Adipocyte (in vitro differentiated cells): ENCODE data around the gene NUP62CL.
A peak's percentile ranks its signal among the peaks of the same experiment; 100 is the strongest.
"Not testable (repeated sequence)": the region's sequence is repeated elsewhere in the genome, so short reads cannot be mapped to it uniquely, and the experiment has no call there.

ENCODE experiments used
- DNase-seq: peaks from one replicate; pipeline ENCODE4 v3.0.0-alpha.2; 2015; ENCODE audit warnings: low read depth
- H3K27me3 ChIP-seq: replicated peaks from 2 replicates; pipeline ENCODE4 v1.7.0; 2013; ENCODE audit warnings: mild to moderate bottlenecking, low read length, moderate library complexity; ENCODE audit not compliant: control insufficient read depth, insufficient read depth
- H3K36me3 ChIP-seq: 2 replicates; pipeline ENCODE4 v1.7.0; 2013; ENCODE audit warnings: low read length, mild to moderate bottlenecking, moderate library complexity; ENCODE audit not compliant: control insufficient read depth, insufficient read depth, severe bottlenecking
- H3K4me1 ChIP-seq: 2 replicates; pipeline ENCODE4 v1.7.0; 2013; ENCODE audit warnings: mild to moderate bottlenecking, low read length, moderate library complexity; ENCODE audit not compliant: control insufficient read depth, insufficient read depth
- H3K4me3 ChIP-seq: 2 replicates; pipeline ENCODE4 v1.7.0; 2013; ENCODE audit warnings: mild to moderate bottlenecking, low read length, moderate library complexity
- H3K9ac ChIP-seq: 2 replicates; pipeline ENCODE4 v1.7.0; 2013; ENCODE audit warnings: mild to moderate bottlenecking, low read length, moderate library complexity
- H3K9me3 ChIP-seq: 2 replicates; pipeline ENCODE4 v1.7.0; 2013; ENCODE audit warnings: mild to moderate bottlenecking, low read length, moderate library complexity; ENCODE audit not compliant: control insufficient read depth

NUP62CL gene

GRCh38 chrX:107205770-107206696 lies at the start of gene NUP62CL, which contains the start of gene DNAAF6:
NUP62CL (minus strand) TSS chrX:107206433; CDS start chrX:107175146, 31,287 bp downstream.
DNAAF6 (plus strand) TSS chrX:107206611; CDS start chrX:107212876, 6,265 bp downstream.
- H3K9ac ChIP-seq = no peak within 1 kb of the TSS
- peaks cover 21% of the 10 kb centered on the region for H3K27me3 ChIP-seq
- DNase-seq = peak; percentile 9
- no peaks in the 10 kb centered on the region for H3K4me1 ChIP-seq
- H3K36me3 ChIP-seq = no peaks in the 10 kb centered on the region
- peaks cover 9% of the 10 kb centered on the region for H3K9me3 ChIP-seq
- peak within 1 kb of the TSS; percentile 69 for H3K4me3 ChIP-seq

- H3K9ac ChIP-seq = no peak overlapping the region
- no peak for DNase-seq
These were observed 22.2 kb upstream of the NUP62CL start for GRCh38 chrX:107228486-107228819.

GRCh38 chrX:107227780-107228485 lies 21.7 kb upstream of the NUP62CL start:
- no peak for DNase-seq
- Histone ChIP-seq H3K9me3 (no peaks in the 10 kb centered on the region), H3K27me3 (peaks cover 13% of the 10 kb centered on the region), H3K9ac (no peak overlapping the region), H3K36me3 (no peaks in the 10 kb centered on the region), H3K4me1 (no peaks in the 10 kb centered on the region), H3K4me3 (no peak overlapping the region)

More at GRCh38 chrX:107228486-107228819, 22.2 kb upstream of the NUP62CL start:
- Histone ChIP-seq H3K4me3 (no peak overlapping the region), H3K27me3 (peaks cover 13% of the 10 kb centered on the region), H3K4me1 (no peaks in the 10 kb centered on the region), H3K9me3 (no peaks in the 10 kb centered on the region), H3K36me3 (no peaks in the 10 kb centered on the region)

- Histone ChIP-seq H3K9me3 (no peaks in the 10 kb centered on the region), H3K4me3 (no peak overlapping the region), H3K9ac (no peak overlapping the region), H3K4me1 (no peaks in the 10 kb centered on the region), H3K27me3 (peaks cover 13% of the 10 kb centered on the region), H3K36me3 (no peaks in the 10 kb centered on the region)
- no peak for DNase-seq
These were observed 20.5 kb upstream of the NUP62CL start for GRCh38 chrX:107226757-107227156.

GRCh38 chrX:107213477-107213876 lies 7.2 kb upstream of the NUP62CL start:
- Histone ChIP-seq H3K27me3 (peaks cover 22% of the 10 kb centered on the region), H3K9ac (no peak overlapping the region), H3K9me3 (peaks cover 2% of the 10 kb centered on the region), H3K4me1 (no peaks in the 10 kb centered on the region), H3K4me3 (no peak overlapping the region), H3K36me3 (no peaks in the 10 kb centered on the region)
- no peak for DNase-seq

- DNase-seq = no peak
- no peaks in the 10 kb centered on the region for H3K36me3 ChIP-seq
These were observed 1.7 kb upstream of the NUP62CL start for GRCh38 chrX:107207943-107208342.

GRCh38 chrX:107207089-107207488 lies 856 bp upstream of the NUP62CL start:
- H3K9me3 ChIP-seq = peaks cover 11% of the 10 kb centered on the region
- no peaks in the 10 kb centered on the region for H3K36me3 ChIP-seq
- H3K4me1 ChIP-seq = no peaks in the 10 kb centered on the region
- H3K9ac ChIP-seq = no peak overlapping the region
- H3K4me3 ChIP-seq = no peak overlapping the region
- peaks cover 24% of the 10 kb centered on the region for H3K27me3 ChIP-seq
- no peak for DNase-seq

More at GRCh38 chrX:107207943-107208342, 1.7 kb upstream of the NUP62CL start:
- no peak overlapping the region for H3K4me3 ChIP-seq
- H3K4me1 ChIP-seq = no peaks in the 10 kb centered on the region
- no peak overlapping the region for H3K9ac ChIP-seq
- peaks cover 32% of the 10 kb centered on the region for H3K27me3 ChIP-seq
- H3K9me3 ChIP-seq = peaks cover 11% of the 10 kb centered on the region

- no peak overlapping the region for H3K4me3 ChIP-seq
- DNase-seq = no peak
- H3K27me3 ChIP-seq = peaks cover 21% of the 10 kb centered on the region
- peaks cover 11% of the 10 kb centered on the region for H3K9me3 ChIP-seq
- no peaks in the 10 kb centered on the region for H3K36me3 ChIP-seq
- no peak overlapping the region for H3K9ac ChIP-seq
- no peaks in the 10 kb centered on the region for H3K4me1 ChIP-seq
These were observed 448 bp upstream of the NUP62CL start for GRCh38 chrX:107206697-107207065.

- H3K4me1 ChIP-seq = no peaks in the 10 kb centered on the region
- no peak overlapping the region for H3K4me3 ChIP-seq
- H3K36me3 ChIP-seq = no peaks in the 10 kb centered on the region
- peaks cover 21% of the 10 kb centered on the region for H3K27me3 ChIP-seq
- no peak overlapping the region for H3K9ac ChIP-seq
- DNase-seq = no peak
- H3K9me3 ChIP-seq = peaks cover 9% of the 10 kb centered on the region
These were observed 2.1 kb downstream of the NUP62CL start for GRCh38 chrX:107204068-107204605.

GRCh38 chrX:107199491-107199890 lies 6.7 kb downstream of the NUP62CL start:
- no peak overlapping the region for H3K4me3 ChIP-seq
- DNase-seq = no peak
- H3K36me3 ChIP-seq = no peaks in the 10 kb centered on the region
- no peaks in the 10 kb centered on the region for H3K9me3 ChIP-seq
- H3K9ac ChIP-seq = no peak overlapping the region
- no peaks in the 10 kb centered on the region for H3K4me1 ChIP-seq
- H3K27me3 ChIP-seq = peaks cover 8% of the 10 kb centered on the region

- H3K9me3 ChIP-seq, H3K36me3 ChIP-seq, H3K9ac ChIP-seq, DNase-seq, H3K4me3 ChIP-seq, H3K4me1 ChIP-seq: not testable (repeated sequence)
- peaks cover 13% of the 10 kb centered on the region for H3K27me3 ChIP-seq
These were observed 8.2 kb downstream of the NUP62CL start for GRCh38 chrX:107198074-107198473.
